SU-DHL-6 (cell line): Measurements from ENCODE around the gene SIX5.

ENCODE experiments used
- EZH2phosphoT487 ChIP-seq: fragments of 200-600 bp; sonication (generic), shearing (Covaris generic); conservative IDR thresholded peaks from 2 replicates; pipeline ENCODE4 v1.6.1; 2018; ENCODE audit warnings: mild to moderate bottlenecking, antibody characterized with exemption, low read length, moderate library complexity, mixed read lengths
- TF ChIP-seq, protein P1 (sequence below): fragments of 200-600 bp; sonication (generic); IDR thresholded peaks from one replicate; pipeline ENCODE4 v1.5.1; 2017; ENCODE audit warnings: antibody characterized with exemption, mild to moderate bottlenecking, low read length, moderate library complexity; ENCODE audit not compliant: insufficient read depth, poor library complexity, severe bottlenecking

DNA sequence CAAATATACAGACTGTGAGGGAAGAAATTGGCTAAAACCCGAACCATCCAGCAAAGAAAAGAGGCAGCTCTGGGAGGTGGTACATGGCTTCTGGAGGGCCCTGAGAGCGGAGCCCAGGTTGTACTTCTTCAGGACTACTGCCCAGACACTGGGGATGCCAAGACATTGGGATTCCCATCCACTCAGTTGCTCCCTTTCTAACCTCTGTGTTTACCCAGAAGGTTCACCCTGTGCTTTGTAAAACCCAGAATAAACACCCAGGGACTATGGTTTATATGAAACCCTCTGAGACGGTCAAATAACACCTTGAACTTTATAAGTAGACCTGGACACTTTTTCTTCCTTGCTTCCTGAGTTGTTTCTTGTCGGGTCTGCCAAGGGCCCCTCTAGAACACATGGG lies 26.1 kb downstream of the SIX5 start:
- TF ChIP-seq, protein P1, sequence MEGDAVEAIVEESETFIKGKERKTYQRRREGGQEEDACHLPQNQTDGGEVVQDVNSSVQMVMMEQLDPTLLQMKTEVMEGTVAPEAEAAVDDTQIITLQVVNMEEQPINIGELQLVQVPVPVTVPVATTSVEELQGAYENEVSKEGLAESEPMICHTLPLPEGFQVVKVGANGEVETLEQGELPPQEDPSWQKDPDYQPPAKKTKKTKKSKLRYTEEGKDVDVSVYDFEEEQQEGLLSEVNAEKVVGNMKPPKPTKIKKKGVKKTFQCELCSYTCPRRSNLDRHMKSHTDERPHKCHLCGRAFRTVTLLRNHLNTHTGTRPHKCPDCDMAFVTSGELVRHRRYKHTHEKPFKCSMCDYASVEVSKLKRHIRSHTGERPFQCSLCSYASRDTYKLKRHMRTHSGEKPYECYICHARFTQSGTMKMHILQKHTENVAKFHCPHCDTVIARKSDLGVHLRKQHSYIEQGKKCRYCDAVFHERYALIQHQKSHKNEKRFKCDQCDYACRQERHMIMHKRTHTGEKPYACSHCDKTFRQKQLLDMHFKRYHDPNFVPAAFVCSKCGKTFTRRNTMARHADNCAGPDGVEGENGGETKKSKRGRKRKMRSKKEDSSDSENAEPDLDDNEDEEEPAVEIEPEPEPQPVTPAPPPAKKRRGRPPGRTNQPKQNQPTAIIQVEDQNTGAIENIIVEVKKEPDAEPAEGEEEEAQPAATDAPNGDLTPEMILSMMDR = no peak
- TF ChIP-seq EZH2phosphoT487 = no peak
